GM12878 (cell line): ENCODE results near the gene GGA2. TPM values are rescaled to one million over a fixed set of nuclear protein-coding genes. Genes with fewer than 3 reads are reported as not detected.
A peak's percentile ranks its signal among the peaks of the same experiment; 100 is the strongest.

ENCODE experiments used
- ATAC-seq: fragments of 200-7000 bp; cut with Tn5 transposase; 3 replicates; pipeline ENCODE4 v1.9.1; 2020; ENCODE audit warnings: mild to moderate bottlenecking, moderate library complexity
- BruUV-seq: library from RNA; stranded (reverse); fragments of 400-500 nt; replicated peaks from 2 replicates; lab custom pipeline; 2021; lab: Mats Ljungman, UMichigan
- CTCF ChIA-PET: fragments of 300-600 bp; sonication (Branson Sonifier 250); formaldehyde crosslinking; extraction: SDS; loops from one replicate; lab custom pipeline; 2021; ENCODE audit warnings: inconsistent platforms; lab: Yijun Ruan, JAX
- POLR2A ChIA-PET: fragments of 350-600 bp; formaldehyde crosslinking; extraction: SDS; loops from one replicate; lab custom pipeline; 2021; ENCODE audit warnings: inconsistent platforms; lab: Charles Lee
- RAD21 ChIA-PET: fragments of 300-600 bp; sonication (Branson Sonifier 250); formaldehyde crosslinking; loops from one replicate; lab custom pipeline; 2023; ENCODE audit warnings: antibody characterized with exemption; ENCODE audit not compliant: unreplicated experiment; lab: Charles Lee
- SMC1A ChIA-PET: fragments of 300-600 bp; sonication (Branson Sonifier 250); formaldehyde crosslinking; loops from one replicate; lab custom pipeline; 2023; ENCODE audit not compliant: unreplicated experiment, uncharacterized antibody; lab: Charles Lee
- DNase-seq: peaks from one replicate; pipeline ENCODE4 v3.0.0-alpha.2; 2011; ENCODE audit warnings: low read depth, low spot score
- FAIRE-seq: peaks from 3 replicates; lab custom pipeline; 2011; peaks lifted over from hg19 to GRCh38; lab: Jason Lieb, UNC
- H2AFZ ChIP-seq: 2 replicates; pipeline ENCODE4 v1.6.0; 2011; ENCODE audit warnings: low read depth, low read length, control low read depth; ENCODE audit not compliant: control insufficient read depth
- H3K27ac ChIP-seq: 2 replicates; pipeline ENCODE4 v1.5.1; 2011; ENCODE audit warnings: control low read depth; ENCODE audit not compliant: control insufficient read depth, insufficient read depth
- H3K27me3 ChIP-seq, 2 experiments: replicated peaks in 1 of 2; 2 replicates each; pipeline versions ENCODE4 v1.6.0 to v1.6.1; 2011; ENCODE audit warnings: low read length in 1 of 2; ENCODE audit not compliant: control insufficient read depth in 2 of 2, insufficient read depth in 2 of 2
- H3K36me3 ChIP-seq, 2 experiments: 2 replicates each; pipeline ENCODE4 v1.5.1; 2011; ENCODE audit warnings: low read length in 1 of 2; ENCODE audit not compliant: control insufficient read depth in 2 of 2, insufficient read depth in 2 of 2
- H3K4me1 ChIP-seq: 2 replicates; pipeline ENCODE4 v1.6.1; 2011; ENCODE audit warnings: mild to moderate bottlenecking, low read length, moderate library complexity, mixed read lengths; ENCODE audit not compliant: control insufficient read depth, insufficient read depth
- H3K4me2 ChIP-seq: 2 replicates; pipeline ENCODE4 v1.6.0; 2011; ENCODE audit warnings: control low read depth; ENCODE audit not compliant: control insufficient read depth, insufficient read depth
- H3K4me3 ChIP-seq: fragments of 200-600 bp; sonication (generic); 2 replicates; pipeline ENCODE4 v1.5.1; 2016
- H3K79me2 ChIP-seq: 2 replicates; pipeline ENCODE4 v1.6.0; 2011; ENCODE audit warnings: low read length; ENCODE audit not compliant: control insufficient read depth, insufficient read depth
- H3K9ac ChIP-seq: 2 replicates; pipeline ENCODE4 v1.8.0; 2011; ENCODE audit warnings: low read length, control low read depth, mixed read lengths; ENCODE audit not compliant: control insufficient read depth, insufficient read depth
- H3K9me3 ChIP-seq: replicated peaks from 3 replicates; pipeline ENCODE4 v1.5.1; 2011; ENCODE audit warnings: mild to moderate bottlenecking, low read length; ENCODE audit not compliant: control insufficient read depth, insufficient read depth
- H4K20me1 ChIP-seq: 2 replicates; pipeline ENCODE4 v1.6.0; 2011; ENCODE audit not compliant: control insufficient read depth, insufficient read depth
- ASH2L ChIP-seq: fragments of 300-600, 200-600 bp; sonication (generic); IDR thresholded peaks from 2 replicates; pipeline ENCODE4 v1.6.1; 2017; ENCODE audit warnings: low read depth, mild to moderate bottlenecking, borderline replicate concordance
- BACH1 ChIP-seq: fragments of 450-650 bp; IDR thresholded peaks from 2 replicates; pipeline ENCODE4 v1.6.1; 2017; ENCODE audit warnings: mild to moderate bottlenecking, borderline replicate concordance
- CEBPB ChIP-seq, 2 experiments: fragments of 150-350 bp in 1 of 2; IDR thresholded peaks; 2 replicates each; pipeline ENCODE4 v1.6.1; 2012 to 2014; ENCODE audit warnings: low read depth in 2 of 2, low read length in 2 of 2, borderline replicate concordance in 1 of 2, inconsistent platforms in 1 of 2
- ETV6 ChIP-seq, 2 experiments: fragments of 450-650 bp in 1 of 2; IDR thresholded peaks in 1 of 2; conservative IDR thresholded peaks in 1 of 2; 2 replicates each; pipeline ENCODE4 v1.6.1; 2014; ENCODE audit warnings: antibody characterized with exemption in 1 of 2, borderline replicate concordance in 1 of 2, low read depth in 1 of 2, mild to moderate bottlenecking in 1 of 2, moderate library complexity in 1 of 2
- MYC ChIP-seq: IDR thresholded peaks from 2 replicates; pipeline ENCODE4 v1.6.1; 2011; ENCODE audit warnings: mild to moderate bottlenecking, low read length, moderate library complexity, inconsistent platforms; ENCODE audit not compliant: insufficient read depth, insufficient replicate concordance, insufficient read length, severe bottlenecking
- POLR2A ChIP-seq: IDR thresholded peaks from 2 replicates; pipeline ENCODE4 v1.6.1; 2011; ENCODE audit warnings: low read depth, mild to moderate bottlenecking, low read length
- POLR2AphosphoS2 ChIP-seq: IDR thresholded peaks from 2 replicates; pipeline ENCODE4 v1.6.1; 2011; ENCODE audit warnings: low read depth, mild to moderate bottlenecking, low read length, improper control_type of control experiment, moderate library complexity
- POLR2AphosphoS5 ChIP-seq: IDR thresholded peaks from 2 replicates; pipeline ENCODE4 v1.6.1; 2011; ENCODE audit warnings: mild to moderate bottlenecking, low read length, inconsistent platforms
- RELA ChIP-seq: fragments of 450-650 bp; IDR thresholded peaks from 2 replicates; pipeline ENCODE4 v1.8.0; 2014; ENCODE audit warnings: borderline replicate concordance; ENCODE audit not compliant: partially characterized antibody
- ZSCAN29 ChIP-seq: fragments of 450-650 bp; IDR thresholded peaks from 2 replicates; pipeline ENCODE4 v1.6.1; 2017; ENCODE audit warnings: mild to moderate bottlenecking, moderate library complexity
- WGBS: methylation state at CpG from one replicate; pipeline ENCODE4 v1.1.6; 2016; ENCODE audit warnings: low lambda C conversion rate; ENCODE audit not compliant: insufficient replicate concordance, insufficient coverage; ENCODE audit errors: missing lambda C conversion rate; 5-methylcytosine and 5-hydroxymethylcytosine counted together
- in situ Hi-C: fragments of 300-500 bp; cut with MboI; formaldehyde crosslinking; loops from 9 replicates; pipeline ENCODE4 v1.14.3; 2018; ENCODE audit warnings: mixed read lengths
- intact Hi-C: fragments of 100-400 bp; cut with micrococcal nuclease; formaldehyde crosslinking; loops from one replicate; pipeline ENCODE4 v1.14.2; 2022; ENCODE audit not compliant: unreplicated experiment
- polyA plus RNA-seq, 11 experiments: library from polyadenylated mRNA; depleted of rRNA in 4 of 11; unstranded in 6 of 11; stranded (reverse) in 5 of 11; fragments of >200 nt; fragmentation: Nextera tagmentation in 4 of 11; fragmentation: Illumina TruSeq in 1 of 11; extraction: Ambion mirVana in 4 of 11; extraction: Trizol in 1 of 11; gene quantifications; 1 replicate in 1 of 11; 2 replicates in 10 of 11; pipeline versions ENCODE4 v1.2.1 to v1.2.3, GENCODE V29; 2011 to 2016; ENCODE audit warnings: inconsistent platforms in 2 of 11, missing spikeins in 2 of 11, low read depth in 1 of 11
- total RNA-seq, 4 experiments: library from RNA; depleted of rRNA in 3 of 4; stranded (reverse); fragments of >200 nt in 3 of 4; fragmentation: Illumina TruSeq in 1 of 4; extraction: Trizol in 1 of 4; gene quantifications; 2 replicates each; pipeline versions ENCODE4 v1.2.1 to v1.2.3, GENCODE V29; 2013 to 2021

The GGA2 gene
- total and polyA plus RNA-seq, 10 of the 15 experiments (the other 5 are each of a cell fraction or from before 2014, with no cell fraction given): 14.1 to 153 (median 86.6) TPM

GRCh38 chr16:23466162-23466885 lies 44.0 kb downstream of the GGA2 start:
- CTCF ChIA-PET: interaction anchor here (0.7 to 2.0 kb wide), 3 partner anchors 30 to 130 kb away, joined by 3 to 6 read pairs (median 5); partner anchors contain the start of gene NDUFAB1

GRCh38 chr16:23465179-23465578 lies 45.1 kb downstream of the GGA2 start:
- no TSS peak for BruUV-seq
- Histone ChIP-seq H3K9me3 (no peaks in the 10 kb centered on the region), H3K4me3 (no peak overlapping the region), H3K27me3 (no peaks in the 10 kb centered on the region), H4K20me1 (no peaks in the 10 kb centered on the region), H2AFZ (no peak overlapping the region), H3K4me2 (no peak overlapping the region), H3K79me2 (no peaks in the 10 kb centered on the region), H3K36me3 (peaks cover 15 to 21% of the 10 kb centered on the region in 2 experiments), H3K9ac (no peak overlapping the region), H3K27ac (no peak overlapping the region), H3K4me1 (no peaks in the 10 kb centered on the region)
- intact Hi-C loops (loop anchor here (5.0 to 10.0 kb wide), 2 partner anchors 37 to 90 kb away; partner anchors contain the start of genes EARS2 and UBFD1), in situ Hi-C loops (no loop called here)
- CTCF ChIA-PET: interaction anchor here (1.7 to 2.0 kb wide), 2 partner anchors 29 to 31 kb away, joined by 5 to 6 read pairs; no protein-coding TSS in a partner anchor
- RAD21 ChIA-PET: no interaction called here
- no peak for ATAC-seq
- no peak for FAIRE-seq
- DNase-seq: no peak
- 100% methylated on average over 2 of the region's 2 CpGs for WGBS
- SMC1A ChIA-PET: no interaction called here
- peak; percentile 13; the same call in 1 of the 2 replicates for TF ChIP-seq POLR2A
- TF ChIP-seq RELA: no peak
- TF ChIP-seq POLR2AphosphoS5: peak; percentile 46; the same call in 1 of the 2 replicates
- no peak for TF ChIP-seq ETV6 (conservative IDR thresholded peaks at IDR 0.05 in 1 of 2, IDR thresholded peaks at IDR 0.05 in 1 of 2; ENCODE audit: borderline replicate concordance in 1 of 2, low read depth in 1 of 2)
- POLR2A ChIA-PET: no interaction called here

More at GRCh38 chr16:23466162-23466885, 44.0 kb downstream of the GGA2 start:
- Histone ChIP-seq H3K9ac (no peak overlapping the region), H3K36me3 (peaks cover 15 to 29% of the 10 kb centered on the region in 2 experiments)
- intact Hi-C loops: loop anchor here (5.0 to 10.0 kb wide), 2 partner anchors 36 to 88 kb away; partner anchors contain the start of genes EARS2 and UBFD1
- TF ChIP-seq ZSCAN29 (no peak), CEBPB (IDR thresholded peaks at IDR 0.05; ENCODE audit: borderline replicate concordance in 1 of 2, low read depth in 2 of 2, low read length in 2 of 2) (no peak), POLR2AphosphoS2 (0 out of 2 replicates have a peak, but pooled peaks have one; percentile 21), BACH1 (no peak), MYC (no peak), ASH2L (no peak)
- TF ChIP-seq, all 136 proteins: peak for 1
- Histone ChIP-seq H3K4me1 (no peaks in the 10 kb centered on the region), H3K9me3 (no peaks in the 10 kb centered on the region), H4K20me1 (no peaks in the 10 kb centered on the region), H2AFZ (no peak overlapping the region), H3K27ac (no peak overlapping the region), H3K4me3 (no peak overlapping the region), H3K27me3 (no peaks in the 10 kb centered on the region), H3K79me2 (no peaks in the 10 kb centered on the region), H3K4me2 (no peak overlapping the region)
- WGBS: 93% methylated on average over 4 of the region's 4 CpGs
- no TSS peak for BruUV-seq
- no peak for ATAC-seq
- FAIRE-seq: no peak
- SMC1A ChIA-PET: interaction anchor here (0.5 kb wide), 1 partner anchor 1032 kb away, joined by 3 read pairs; no protein-coding TSS in a partner anchor
- no peak for DNase-seq
- in situ Hi-C loops: no loop called here
- POLR2A ChIA-PET: no interaction called here
- RAD21 ChIA-PET: interaction anchor here (0.6 kb wide), 1 partner anchor 786 kb away, joined by 3 read pairs; no protein-coding TSS in a partner anchor
